WI38 (cell line): ENCODE data around the gene SEZ6.

Source experiments
- H3K4me3 ChIP-seq: 2 replicates; pipeline ENCODE4 v1.5.1; 2011; ENCODE audit warnings: low read depth, mild to moderate bottlenecking, control low read depth, low read length
- CTCF ChIP-seq: IDR thresholded peaks from 2 replicates; pipeline ENCODE4 v1.5.1; 2012; ENCODE audit warnings: low read depth, mild to moderate bottlenecking, control low read depth, low read length

SEZ6 gene

GRCh38 chr17:28974451-28974850 is 31.4 kb downstream of the SEZ6 start:
- TF ChIP-seq CTCF, result no peak
- no peak overlapping the region for H3K4me3 ChIP-seq

- TF ChIP-seq CTCF, result no peak
- H3K4me3 ChIP-seq, result no peak overlapping the region
Measured at GRCh38 chr17:28973425-28973824, 32.4 kb downstream of the SEZ6 start.

- no peak overlapping the region for H3K4me3 ChIP-seq
- TF ChIP-seq CTCF, result no peak
Measured at GRCh38 chr17:28972437-28972836, 33.4 kb downstream of the SEZ6 start.

GRCh38 chr17:28970879-28971278 is 35.0 kb downstream of the SEZ6 start:
- no peak for TF ChIP-seq CTCF
- H3K4me3 ChIP-seq, result no peak overlapping the region

GRCh38 chr17:28969706-28970393 is 36.0 kb downstream of the SEZ6 start:
- TF ChIP-seq CTCF, result no peak
- no peak overlapping the region for H3K4me3 ChIP-seq

- H3K4me3 ChIP-seq, result no peak overlapping the region
Measured at GRCh38 chr17:28968914-28969295, 36.9 kb downstream of the SEZ6 start.

More at GRCh38 chr17:28968914-28969295, 36.9 kb downstream of the SEZ6 start:
- no peak for TF ChIP-seq CTCF
